Measurements from ENCODE around the gene GRIN3B. TPM values are rescaled to one million over a fixed set of nuclear protein-coding genes. Genes with fewer than 3 reads are reported as not detected.

Gene GRIN3B
- total and polyA plus RNA-seq, 2 experiments from 2014 or later, result 3.0 to 8.5 TPM

DNA sequence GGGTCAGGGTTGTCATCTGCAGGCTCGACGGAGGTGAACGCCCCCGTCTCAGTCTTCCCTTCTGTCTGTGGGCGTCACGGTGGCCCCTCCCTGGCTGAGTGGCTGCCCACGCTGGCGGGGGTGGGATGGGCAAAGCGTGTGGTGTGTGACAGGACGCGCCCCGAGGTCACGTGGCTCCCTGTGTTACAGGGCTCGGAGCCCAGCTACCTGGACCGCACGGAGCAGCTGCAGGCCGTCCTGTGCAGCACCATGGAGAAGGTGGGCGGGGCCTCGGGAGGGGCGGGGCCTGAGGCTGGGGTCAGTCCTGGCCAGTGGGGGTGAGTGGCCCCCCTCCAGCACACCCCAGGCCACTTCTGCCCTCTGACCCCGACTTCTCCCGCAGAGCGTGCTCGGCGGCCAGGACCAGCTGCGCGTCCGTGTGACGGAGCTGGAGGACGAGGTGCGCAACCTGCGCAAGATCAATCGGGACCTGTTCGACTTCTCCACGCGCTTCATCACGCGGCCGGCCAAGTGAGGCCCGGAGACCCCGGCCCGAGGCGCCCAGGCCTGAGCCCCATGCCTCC lies 6.3 kb upstream of the GRIN3B start:
- DNase-seq (ENCODE audit: low read depth in 1 of 2, low spot score in 1 of 2), result no peak
- Histone ChIP-seq H3K36me3 (peaks cover 4% of the 10 kb centered on the region), H3K27ac (no peak overlapping the region), H3K4me1 (ENCODE audit: low read depth) (no peaks in the 10 kb centered on the region), H3K4me3 (no peak overlapping the region), H3K27me3 (peaks cover 7% of the 10 kb centered on the region), H3K9me3 (ENCODE audit: low read depth) (no peaks in the 10 kb centered on the region)
- TF ChIP-seq, protein P1, sequence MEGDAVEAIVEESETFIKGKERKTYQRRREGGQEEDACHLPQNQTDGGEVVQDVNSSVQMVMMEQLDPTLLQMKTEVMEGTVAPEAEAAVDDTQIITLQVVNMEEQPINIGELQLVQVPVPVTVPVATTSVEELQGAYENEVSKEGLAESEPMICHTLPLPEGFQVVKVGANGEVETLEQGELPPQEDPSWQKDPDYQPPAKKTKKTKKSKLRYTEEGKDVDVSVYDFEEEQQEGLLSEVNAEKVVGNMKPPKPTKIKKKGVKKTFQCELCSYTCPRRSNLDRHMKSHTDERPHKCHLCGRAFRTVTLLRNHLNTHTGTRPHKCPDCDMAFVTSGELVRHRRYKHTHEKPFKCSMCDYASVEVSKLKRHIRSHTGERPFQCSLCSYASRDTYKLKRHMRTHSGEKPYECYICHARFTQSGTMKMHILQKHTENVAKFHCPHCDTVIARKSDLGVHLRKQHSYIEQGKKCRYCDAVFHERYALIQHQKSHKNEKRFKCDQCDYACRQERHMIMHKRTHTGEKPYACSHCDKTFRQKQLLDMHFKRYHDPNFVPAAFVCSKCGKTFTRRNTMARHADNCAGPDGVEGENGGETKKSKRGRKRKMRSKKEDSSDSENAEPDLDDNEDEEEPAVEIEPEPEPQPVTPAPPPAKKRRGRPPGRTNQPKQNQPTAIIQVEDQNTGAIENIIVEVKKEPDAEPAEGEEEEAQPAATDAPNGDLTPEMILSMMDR (IDR thresholded peaks at IDR 0.05; ENCODE audit: low read depth, low read length), result no peak

DNA sequence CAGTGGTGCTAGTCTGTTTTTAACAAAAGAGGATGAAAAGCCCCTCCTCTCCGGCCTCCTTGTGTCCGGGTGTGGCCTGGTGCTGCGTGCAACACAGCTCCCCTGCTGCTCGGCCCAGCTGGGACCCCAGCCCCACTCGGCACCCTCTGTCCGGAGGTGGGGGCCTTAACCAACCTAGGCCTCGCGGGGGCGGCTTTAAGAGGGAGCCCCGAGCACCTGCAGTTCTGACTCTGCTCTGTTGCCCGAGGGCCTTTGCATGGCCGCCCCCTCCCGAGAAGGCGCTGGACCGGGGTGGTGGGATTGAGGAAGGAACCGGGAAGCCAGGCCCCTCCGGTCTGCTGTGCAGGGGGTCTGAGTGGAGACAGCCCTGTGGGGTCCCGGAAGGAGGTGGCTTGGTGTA lies 5.7 kb upstream of the GRIN3B start:
- Histone ChIP-seq H3K27ac (no peak overlapping the region), H3K27me3 (peaks cover 13% of the 10 kb centered on the region), H3K9me3 (ENCODE audit: low read depth) (no peaks in the 10 kb centered on the region), H3K4me1 (ENCODE audit: low read depth) (no peaks in the 10 kb centered on the region), H3K36me3 (peaks cover 4% of the 10 kb centered on the region), H3K4me3 (no peak overlapping the region)
- TF ChIP-seq, protein P1 (IDR thresholded peaks at IDR 0.05; ENCODE audit: low read depth, low read length), result no peak
- no peak for DNase-seq (ENCODE audit: low read depth in 1 of 2, low spot score in 1 of 2)

DNA sequence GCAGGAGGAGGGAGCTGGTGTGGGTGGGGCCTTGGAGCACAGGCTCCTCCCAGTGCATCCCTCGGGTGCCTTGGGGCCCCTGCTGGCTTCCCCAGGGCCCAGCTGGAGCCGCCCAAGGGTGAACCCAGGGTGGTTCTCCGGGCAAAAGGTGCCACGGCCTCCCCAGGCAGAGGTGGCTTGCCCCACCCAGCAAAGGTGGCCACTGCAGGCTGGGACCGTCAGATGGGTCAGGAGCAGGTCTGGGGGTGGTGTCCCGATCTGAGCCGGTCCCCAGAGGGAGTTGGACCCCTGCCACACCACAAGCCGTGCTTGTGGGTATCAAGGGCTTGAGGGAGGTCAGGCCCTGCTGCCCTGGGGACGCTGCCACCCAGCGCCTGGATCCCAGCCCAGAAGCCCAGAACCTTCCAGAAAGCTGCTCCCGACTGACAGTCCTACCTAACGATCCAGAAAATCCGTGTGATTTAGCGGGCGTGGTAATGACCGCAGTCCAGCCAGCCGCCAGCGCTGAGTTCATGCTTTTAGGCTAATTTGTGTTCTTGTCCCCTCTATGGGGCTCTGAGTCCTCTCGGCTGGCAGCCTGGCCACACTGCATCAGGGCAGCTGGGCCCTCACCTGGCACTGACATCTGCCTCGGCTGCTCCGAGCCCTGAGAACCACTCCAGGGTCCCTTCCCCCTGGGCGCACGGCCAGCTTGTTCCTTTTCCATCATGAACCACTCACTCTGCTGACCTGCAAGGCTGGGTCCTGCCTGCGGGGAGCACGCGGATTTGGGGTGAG lies 5.0 kb upstream of the GRIN3B start:
- Histone ChIP-seq H3K4me3 (no peak overlapping the region), H3K27me3 (peaks cover 18% of the 10 kb centered on the region), H3K4me1 (ENCODE audit: low read depth) (no peaks in the 10 kb centered on the region), H3K36me3 (peaks cover 4% of the 10 kb centered on the region), H3K27ac (no peak overlapping the region), H3K9me3 (ENCODE audit: low read depth) (no peaks in the 10 kb centered on the region)
- TF ChIP-seq, protein P1 (IDR thresholded peaks at IDR 0.05; ENCODE audit: low read depth, low read length), result no peak
- no peak for DNase-seq (ENCODE audit: low read depth in 1 of 2, low spot score in 1 of 2)

DNA sequence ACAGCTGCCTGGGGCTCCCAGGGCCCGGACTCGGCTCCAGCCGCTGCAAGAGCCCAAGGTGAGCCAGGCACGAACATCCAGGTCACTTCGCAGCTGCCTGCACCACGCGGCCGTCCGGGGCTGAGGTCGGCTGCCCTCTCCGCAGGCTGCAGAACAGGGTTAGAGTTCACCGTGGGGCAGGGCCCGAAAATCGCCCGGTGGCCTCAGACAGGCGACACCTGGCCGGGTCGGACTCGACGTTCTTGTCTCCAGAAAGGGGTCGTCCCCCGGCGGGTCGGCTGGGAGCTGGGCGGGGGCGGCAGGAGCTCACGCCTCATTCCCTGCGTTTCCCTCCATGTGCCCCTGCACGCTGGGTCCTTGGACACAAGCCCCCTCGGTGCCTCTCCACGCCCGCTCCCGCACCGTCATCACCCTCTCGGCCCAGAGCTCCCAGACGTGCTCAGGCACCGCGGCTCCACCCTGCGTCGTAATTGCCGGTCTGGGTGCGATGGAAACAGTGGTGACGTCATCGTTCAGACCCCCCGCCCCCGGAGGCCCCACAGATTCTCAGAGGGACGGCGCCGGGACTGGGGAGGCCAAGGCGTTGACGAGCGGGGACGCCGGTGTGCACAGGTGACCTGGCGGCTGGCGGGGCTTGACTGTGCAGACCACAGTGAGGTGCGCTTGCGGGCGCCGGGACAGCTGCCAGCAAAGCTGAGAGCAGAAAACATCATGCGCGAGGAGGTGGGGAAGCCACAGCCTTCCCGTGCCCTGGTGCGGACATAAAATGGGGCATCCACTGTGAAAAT lies 4.0 kb upstream of the GRIN3B start:
- DNase-seq (ENCODE audit: low read depth in 1 of 2, low spot score in 1 of 2), result peak in 1 of 2 donors; percentile 61
- no peak overlapping the region for H3K4me3 ChIP-seq
- H3K9me3 ChIP-seq (ENCODE audit: low read depth), result no peaks in the 10 kb centered on the region
- H3K36me3 ChIP-seq, result no peaks in the 10 kb centered on the region
- no peak overlapping the region for H3K27ac ChIP-seq
- peaks cover 26% of the 10 kb centered on the region for H3K27me3 ChIP-seq
- no peaks in the 10 kb centered on the region for H3K4me1 ChIP-seq (ENCODE audit: low read depth)
- TF ChIP-seq, protein P1 (IDR thresholded peaks at IDR 0.05; ENCODE audit: low read depth, low read length), result no peak

DNA sequence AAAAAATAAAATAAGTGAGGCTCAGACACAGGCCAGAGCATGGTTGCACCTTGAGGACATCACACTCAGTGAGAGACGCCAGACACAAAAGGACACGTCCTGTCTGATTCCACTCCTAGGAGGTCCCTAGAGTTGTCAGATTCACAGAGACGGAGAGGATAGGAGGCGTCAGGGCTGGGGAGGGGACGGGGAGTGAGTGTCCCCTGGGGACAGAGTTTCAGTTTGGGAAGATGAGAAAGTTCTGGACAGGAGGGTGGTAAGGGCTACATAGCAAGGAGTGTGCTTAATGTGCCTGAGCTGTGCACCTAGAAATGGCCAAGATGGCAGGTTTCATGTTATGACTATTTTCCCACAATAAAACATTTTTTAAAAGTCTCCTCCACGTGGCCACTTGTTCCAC lies 2.2 kb upstream of the GRIN3B start:
- no peaks in the 10 kb centered on the region for H3K4me1 ChIP-seq (ENCODE audit: low read depth)
- DNase-seq (ENCODE audit: low read depth in 1 of 2, low spot score in 1 of 2), result no peak
- no peaks in the 10 kb centered on the region for H3K9me3 ChIP-seq (ENCODE audit: low read depth)
- TF ChIP-seq, protein P1 (IDR thresholded peaks at IDR 0.05; ENCODE audit: low read depth, low read length), result no peak
- H3K36me3 ChIP-seq, result no peaks in the 10 kb centered on the region
- H3K27me3 ChIP-seq, result peaks cover 29% of the 10 kb centered on the region
- no peak overlapping the region for H3K27ac ChIP-seq
- no peak overlapping the region for H3K4me3 ChIP-seq
